HL-60/S4 (cell line): ENCODE data around the gene CTSF.
"Not testable (repeated sequence)": the region's sequence is repeated elsewhere in the genome, so short reads cannot be mapped to it uniquely, and the experiment has no call there.

ENCODE experiments used
- in situ Hi-C: fragments of 300-500 bp; cut with MboI; formaldehyde crosslinking; loops from 2 replicates; pipeline ENCODE4 v1.14.3; 2022; ENCODE audit warnings: low sequenced_read_pairs

CTSF gene

GRCh38 chr11:66589996-66590675 lies 21.7 kb upstream of the CTSF start:
- in situ Hi-C loops = no loop called here

- in situ Hi-C loops = not testable (repeated sequence)
These were observed 20.9 kb upstream of the CTSF start for GRCh38 chr11:66589315-66589714.

DNA sequence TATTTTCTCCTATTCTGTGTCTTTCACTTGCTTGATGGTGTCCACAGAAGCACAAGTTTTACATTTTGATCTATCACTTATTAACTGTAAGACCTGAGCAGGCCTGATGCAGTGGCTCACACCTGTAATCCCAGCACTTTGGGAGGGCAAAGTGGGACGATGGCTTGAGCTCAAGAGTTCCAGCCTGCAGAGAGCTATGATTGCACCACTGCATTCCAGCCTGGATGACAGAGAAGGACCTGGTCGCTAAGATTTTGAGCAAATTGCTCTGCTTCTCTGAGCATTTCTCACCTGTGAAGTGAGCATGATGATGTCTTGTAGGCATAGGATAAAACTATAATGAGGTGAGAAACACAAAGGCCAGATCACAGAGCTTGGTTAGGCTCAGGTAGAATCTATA lies 17.7 kb upstream of the CTSF start:
- in situ Hi-C loops = no loop called here

DNA sequence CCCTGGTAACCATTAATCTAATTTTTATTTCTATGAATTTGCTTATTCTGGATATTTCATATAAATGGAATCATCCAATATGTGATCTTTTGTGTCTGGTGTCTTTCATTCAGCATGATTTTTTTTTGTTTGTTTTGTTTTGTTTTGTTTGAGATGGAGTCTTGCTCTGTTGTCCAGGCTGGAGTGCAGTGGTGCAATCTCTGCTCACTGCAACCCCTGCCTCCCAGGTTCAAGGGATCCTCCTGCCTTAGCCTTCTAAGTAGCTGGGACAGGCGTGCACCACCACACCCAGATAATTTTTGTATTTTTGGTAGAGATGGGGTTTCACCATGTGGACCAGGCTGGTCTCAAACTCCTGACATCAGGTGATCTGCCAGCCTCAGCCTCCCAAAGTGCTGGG lies 17.0 kb upstream of the CTSF start:
- in situ Hi-C loops = not testable (repeated sequence)

- in situ Hi-C loops = not testable (repeated sequence)
These were observed 14.2 kb upstream of the CTSF start for GRCh38 chr11:66582565-66583147.

GRCh38 chr11:66581261-66581660 lies 12.9 kb upstream of the CTSF start:
- in situ Hi-C loops = no loop called here

GRCh38 chr11:66580803-66581202 lies 12.4 kb upstream of the CTSF start:
- in situ Hi-C loops = no loop called here

DNA sequence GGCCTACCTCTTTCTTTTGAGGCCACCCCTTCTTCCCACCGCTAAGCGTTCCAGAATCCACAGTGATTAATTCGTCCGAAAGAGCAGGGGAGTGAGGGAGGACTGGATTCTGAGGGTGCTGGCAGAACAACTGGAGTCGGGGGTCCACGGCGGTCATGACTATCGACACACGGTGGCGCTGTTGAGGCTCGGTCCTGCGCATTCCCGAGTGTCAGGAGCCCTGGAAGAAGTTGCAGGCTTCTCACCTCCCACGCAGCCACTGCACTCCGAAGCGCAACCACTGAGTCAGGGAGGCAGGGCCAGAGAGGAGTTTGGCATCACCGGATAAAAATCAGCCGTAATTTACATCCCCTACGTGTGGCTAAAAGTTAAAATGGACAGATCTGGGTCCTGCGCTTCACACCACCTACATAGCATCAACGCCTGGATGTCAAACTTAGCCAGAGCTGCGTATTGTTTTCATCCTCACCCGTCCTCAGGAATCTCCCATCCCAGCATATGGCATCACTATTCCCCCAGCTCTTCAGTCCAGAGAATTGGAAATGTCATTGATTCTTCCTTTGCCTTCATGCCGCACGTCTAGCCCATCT lies 10.7 kb upstream of the CTSF start:
- in situ Hi-C loops = loop anchor here (10.0 kb wide), 1 partner anchor 106 kb away; no protein-coding TSS in a partner anchor

GRCh38 chr11:66570850-66571180 lies 2.4 kb upstream of the CTSF start:
- in situ Hi-C loops = loop anchor here (10.0 kb wide), 1 partner anchor 114 kb away; no protein-coding TSS in a partner anchor

DNA sequence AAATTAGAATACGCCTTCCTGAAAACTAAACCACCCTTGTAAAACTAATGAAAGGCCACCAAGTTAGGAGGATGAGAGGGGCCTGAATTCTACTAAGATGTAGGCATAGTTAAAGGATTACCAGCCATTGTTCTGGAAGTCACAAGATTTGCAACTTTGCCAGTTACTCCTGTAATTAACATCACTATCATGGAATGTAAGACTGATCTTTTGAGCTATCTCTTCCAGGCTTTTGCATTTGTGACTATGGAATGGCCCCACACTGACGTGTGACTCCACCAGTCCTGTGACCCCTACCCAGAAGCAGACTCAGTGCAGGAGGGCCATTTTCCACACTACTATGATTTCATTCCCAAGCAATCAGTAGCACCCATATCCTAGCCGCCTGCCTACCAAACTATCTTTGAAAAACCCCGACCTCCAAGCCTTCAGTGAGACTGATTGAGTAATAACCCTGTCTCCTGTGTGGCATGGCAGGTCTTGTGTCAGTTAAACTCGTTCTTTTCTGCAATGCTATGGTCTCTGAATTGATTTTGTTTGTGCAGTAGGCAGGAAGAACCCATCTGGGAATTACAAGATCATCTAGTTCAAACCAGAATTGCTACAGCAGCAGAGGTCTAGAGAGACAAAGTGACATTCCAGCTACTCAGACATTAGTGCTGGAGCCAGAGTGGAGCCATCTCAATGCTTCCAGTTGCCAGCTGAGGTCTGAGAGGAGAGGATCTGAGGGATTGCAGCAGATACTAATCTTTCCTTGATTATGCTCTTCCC lies 1.9 kb upstream of the CTSF start:
- in situ Hi-C loops = loop anchor here (10.0 kb wide), 1 partner anchor 115 kb away; no protein-coding TSS in a partner anchor

- in situ Hi-C loops = no loop called here
These were observed 670 bp upstream of the CTSF start for GRCh38 chr11:66569076-66569475.

DNA sequence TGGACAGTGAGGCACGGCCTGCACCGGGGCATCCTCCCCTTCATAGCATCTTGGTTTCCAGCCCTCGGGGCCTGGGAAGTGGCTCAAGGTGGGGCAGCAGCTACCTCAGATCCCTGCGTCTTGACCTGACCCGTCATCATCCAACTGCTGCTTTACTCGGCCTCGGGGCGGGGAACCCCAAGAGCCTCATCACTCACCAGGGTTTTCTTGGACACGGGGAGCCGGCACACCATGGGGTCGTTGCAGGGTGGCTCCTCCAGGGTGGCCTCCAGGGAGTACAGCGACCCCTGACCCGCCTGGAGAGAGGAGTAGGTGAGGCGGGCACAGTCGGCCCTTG lies 651 bp downstream of the CTSF start:
- in situ Hi-C loops = no loop called here

DNA sequence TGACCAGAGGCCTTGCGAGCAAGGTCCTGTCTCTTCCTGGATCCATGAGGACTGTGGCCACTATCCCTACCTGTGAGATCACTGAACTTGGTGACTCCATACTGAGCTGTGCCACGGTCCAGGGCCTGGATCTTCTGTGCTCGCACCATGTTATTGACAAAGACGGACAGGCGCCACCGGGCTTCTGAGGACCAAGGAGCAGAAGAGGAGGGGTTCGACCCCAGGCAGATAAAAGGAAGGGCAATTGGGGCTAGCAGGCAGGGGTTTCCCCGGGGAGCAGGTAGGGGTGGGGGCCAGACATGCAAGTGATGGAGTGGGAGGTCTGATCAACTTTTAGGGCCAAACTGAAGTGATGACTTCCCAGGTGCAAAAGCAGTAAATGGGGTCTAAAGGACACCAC lies 2.2 kb downstream of the CTSF start:
- in situ Hi-C loops = no loop called here

- in situ Hi-C loops = no loop called here
These were observed 3.4 kb downstream of the CTSF start for GRCh38 chr11:66564984-66565383.

- in situ Hi-C loops = no loop called here
These were observed 3.9 kb downstream of the CTSF start for GRCh38 chr11:66564538-66564937.

GRCh38 chr11:66563832-66564231 lies 4.6 kb downstream of the CTSF start:
- in situ Hi-C loops = no loop called here

DNA sequence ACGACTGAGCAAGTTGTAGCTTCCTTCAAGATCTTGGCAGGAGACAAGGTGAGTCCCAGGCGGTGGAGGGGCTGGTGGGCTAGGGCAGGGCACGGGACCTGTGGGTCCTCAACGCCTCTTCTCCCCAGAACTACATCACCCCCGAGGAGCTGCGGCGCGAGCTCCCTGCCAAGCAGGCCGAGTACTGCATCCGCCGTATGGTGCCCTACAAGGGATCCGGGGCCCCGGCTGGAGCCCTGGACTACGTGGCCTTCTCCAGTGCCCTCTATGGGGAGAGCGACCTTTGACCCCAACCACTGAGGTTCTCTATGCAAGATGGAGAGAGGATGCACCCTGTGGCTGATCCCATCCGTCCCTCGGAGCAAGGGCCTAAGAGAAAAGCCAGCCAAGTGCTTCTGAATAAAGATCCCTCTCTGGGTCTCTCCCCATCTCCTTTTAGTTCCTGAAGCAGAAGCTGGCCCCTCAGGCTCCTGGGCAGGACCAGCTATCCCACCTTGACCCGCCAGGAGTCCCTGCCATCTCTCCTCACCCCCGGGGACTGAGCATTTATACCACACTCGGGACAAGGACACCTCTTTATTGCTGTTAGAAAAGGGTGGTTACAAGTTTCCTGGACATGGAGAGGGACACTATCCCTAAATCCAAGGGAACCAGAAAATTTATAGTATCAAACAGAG lies 5.4 kb downstream of the CTSF start:
- in situ Hi-C loops = no loop called here

DNA sequence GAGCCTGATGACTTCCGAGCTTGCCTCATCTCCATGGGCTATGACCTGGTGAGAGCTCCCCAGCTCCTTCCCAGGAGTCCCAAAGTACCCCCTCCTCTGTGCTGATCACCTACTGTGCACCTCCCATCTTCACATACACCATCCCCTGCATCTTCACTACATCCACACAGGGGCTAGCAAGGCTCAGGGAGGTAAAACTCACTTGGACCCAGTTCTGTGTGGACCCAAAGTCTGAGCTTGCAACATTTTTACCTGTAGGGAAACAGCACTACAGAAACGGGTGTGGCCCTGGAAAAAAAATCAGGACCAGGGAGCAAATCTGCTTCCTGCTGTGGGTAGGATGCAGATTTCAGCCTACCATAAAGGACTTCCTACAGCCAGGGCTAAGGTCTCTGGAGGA lies 6.1 kb downstream of the CTSF start:
- in situ Hi-C loops = no loop called here

DNA sequence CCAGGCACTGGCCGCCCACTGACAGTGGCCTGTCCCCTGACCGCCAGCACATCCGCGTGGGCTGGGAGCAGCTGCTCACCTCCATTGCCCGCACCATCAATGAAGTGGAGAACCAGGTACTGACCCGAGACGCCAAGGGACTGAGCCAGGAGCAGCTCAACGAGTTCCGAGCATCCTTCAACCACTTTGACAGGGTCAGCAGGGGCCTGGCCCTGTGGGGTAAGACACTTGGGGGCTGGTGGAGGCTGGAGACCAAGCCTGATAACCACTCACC lies 6.5 kb downstream of the CTSF start:
- in situ Hi-C loops = no loop called here

DNA sequence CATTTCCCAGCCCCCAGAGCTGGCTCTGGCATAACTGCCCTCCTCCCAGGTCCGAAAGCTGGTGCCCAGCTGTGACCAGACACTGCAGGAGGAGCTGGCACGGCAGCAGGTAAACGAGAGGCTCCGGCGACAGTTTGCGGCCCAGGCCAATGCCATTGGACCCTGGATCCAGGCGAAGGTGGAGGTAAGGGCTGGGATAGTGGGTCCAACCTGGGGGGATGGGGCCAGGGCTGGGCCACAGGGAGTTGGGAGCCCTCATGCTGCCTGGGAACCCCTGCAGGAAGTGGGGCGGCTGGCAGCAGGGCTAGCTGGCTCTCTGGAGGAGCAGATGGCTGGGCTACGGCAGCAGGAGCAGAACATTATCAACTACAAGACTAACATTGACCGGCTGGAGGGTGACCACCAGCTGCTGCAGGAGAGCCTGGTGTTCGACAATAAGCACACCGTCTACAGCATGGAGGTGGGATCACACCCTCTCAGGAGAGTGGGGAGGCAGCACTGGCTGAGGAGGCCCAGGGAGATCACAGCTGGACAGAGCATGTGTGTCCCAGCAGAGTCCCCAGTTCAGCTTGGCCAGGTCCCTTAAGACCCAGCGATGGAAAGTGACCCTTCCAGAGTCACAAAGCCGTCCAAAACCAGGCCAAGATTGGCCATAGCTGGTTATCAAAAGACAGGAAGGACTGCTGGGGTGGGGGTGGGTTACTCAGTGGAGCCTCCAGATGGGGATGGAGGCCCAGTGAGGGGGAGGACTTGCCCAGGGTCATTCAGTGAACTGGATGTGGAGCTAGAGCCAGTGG lies 7.0 kb downstream of the CTSF start:
- in situ Hi-C loops = no loop called here
